K562 (cell line): Measurements from ENCODE around the gene PRF1. TPM values are rescaled to one million over a fixed set of nuclear protein-coding genes. Genes with fewer than 3 reads are reported as not detected.

Experiments
- ARID3A ChIP-seq: IDR thresholded peaks from 2 replicates; pipeline ENCODE4 v1.6.1; 2012; ENCODE audit warnings: low read depth, low read length, improper control_type of control experiment, borderline replicate concordance
- CBFA2T3 ChIP-seq: fragments of 450-650 bp; IDR thresholded peaks from 2 replicates; pipeline ENCODE4 v1.6.1; 2017
- CREB3 ChIP-seq: fragments of 450-650 bp; conservative IDR thresholded peaks from 2 replicates; pipeline ENCODE4 v1.6.1; 2016; ENCODE audit warnings: missing genetic modification characterization, low read depth, mild to moderate bottlenecking, missing compliant biosample characterization, moderate library complexity
- ESRRA ChIP-seq: fragments of 450-650 bp; IDR thresholded peaks from 2 replicates; pipeline ENCODE4 v1.6.1; 2014; ENCODE audit warnings: low read depth, mild to moderate bottlenecking, moderate library complexity, borderline replicate concordance
- IRF9 ChIP-seq: fragments of 450-650 bp; IDR thresholded peaks from 2 replicates; pipeline ENCODE4 v1.6.1; 2016; ENCODE audit warnings: missing biosample characterization, missing genetic modification characterization
- MBD1 ChIP-seq: fragments of 250-450 bp; sonication (Bioruptor Pico); IDR thresholded peaks from 2 replicates; pipeline ENCODE4 v1.8.0; 2022; ENCODE audit warnings: inconsistent platforms
- OTX1 ChIP-seq: fragments of 450-650 bp; formaldehyde crosslinking; IDR thresholded peaks from 2 replicates; pipeline ENCODE4 v1.4.0; 2022; ENCODE audit warnings: mild to moderate bottlenecking
- PHF21A ChIP-seq: fragments of 450-650 bp; IDR thresholded peaks from 2 replicates; pipeline ENCODE4 v1.6.1; 2017; ENCODE audit warnings: low read depth, borderline replicate concordance
- PML ChIP-seq: IDR thresholded peaks from 2 replicates; pipeline ENCODE4 v1.6.1; 2012; ENCODE audit warnings: low read length, inconsistent platforms
- PREB ChIP-seq: sonication (generic); formaldehyde crosslinking; IDR thresholded peaks from 2 replicates; pipeline ENCODE4 v1.8.1; 2023; ENCODE audit warnings: mild to moderate bottlenecking, missing genetic modification reagents
- RHOXF2B ChIP-seq: fragments of 250-450 bp; sonication (Bioruptor Pico); conservative IDR thresholded peaks from 2 replicates; pipeline ENCODE4 v1.5.1; 2021
- STAT5B ChIP-seq: fragments of 250-450 bp; sonication (Bioruptor Pico); IDR thresholded peaks from 2 replicates; pipeline ENCODE4 v1.8.0; 2021; ENCODE audit warnings: mild to moderate bottlenecking, inconsistent platforms
- ZC3H4 ChIP-seq: sonication (generic); formaldehyde crosslinking; IDR thresholded peaks from 2 replicates; pipeline ENCODE4 v1.9.0; 2021; ENCODE audit warnings: missing genetic modification reagents, borderline replicate concordance
- ZC3H8 ChIP-seq: fragments of 450-650 bp; IDR thresholded peaks from 2 replicates; pipeline ENCODE4 v1.6.1; 2017
- ZNF133 ChIP-seq: fragments of 250-450 bp; sonication (Bioruptor Pico); IDR thresholded peaks from 2 replicates; pipeline ENCODE4 v1.4.0; 2020; ENCODE audit warnings: mild to moderate bottlenecking
- ZNF584 ChIP-seq: fragments of 200-800 bp; sonication (Bioruptor generic); IDR thresholded peaks from 2 replicates; pipeline ENCODE4 v1.6.1; 2016; ENCODE audit warnings: low read depth, mild to moderate bottlenecking, missing genetic modification characterization, missing compliant biosample characterization
- polyA plus RNA-seq, 8 experiments: library from polyadenylated mRNA; depleted of rRNA in 4 of 8; stranded (reverse) in 5 of 8; unstranded in 3 of 8; fragments of >200 nt; fragmentation: Nextera tagmentation in 2 of 8; fragmentation: Illumina TruSeq in 1 of 8; extraction: Ambion mirVana in 2 of 8; extraction: Trizol in 1 of 8; gene quantifications; 2 replicates each; pipeline versions ENCODE4 v1.2.1 to v1.2.3, GENCODE V29; 2011 to 2014; ENCODE audit warnings: inconsistent platforms in 1 of 8, missing spikeins in 1 of 8
- total RNA-seq, 7 experiments: library from RNA; depleted of rRNA in 6 of 7; stranded (reverse); fragments of >200 nt in 6 of 7; fragmentation: Illumina TruSeq in 2 of 7; extraction: Trizol in 2 of 7; gene quantifications; 2 replicates each; pipeline versions ENCODE4 v1.2.1 to v1.2.3, GENCODE V29; 2011 to 2021; ENCODE audit warnings: low replicate concordance in 1 of 7
- TF ChIP-seq, protein P1 (sequence below), 2 experiments: fragments of 450-650 bp in 1 of 2; sonication (generic) in 1 of 2; formaldehyde crosslinking in 1 of 2; IDR thresholded peaks in 1 of 2; conservative IDR thresholded peaks in 1 of 2; 2 replicates each; pipeline versions ENCODE4 v1.6.1 to v1.8.1; 2016 to 2023; ENCODE audit warnings: mild to moderate bottlenecking in 2 of 2, moderate library complexity in 2 of 2, inconsistent platforms in 1 of 2, missing genetic modification reagents in 1 of 2

The PRF1 gene
- total and polyA plus RNA-seq, 9 of the 15 experiments (the other 6 are each of a cell fraction or from before 2014, with no cell fraction given), result 3.8 to 8.6 (median 6.3) TPM

DNA sequence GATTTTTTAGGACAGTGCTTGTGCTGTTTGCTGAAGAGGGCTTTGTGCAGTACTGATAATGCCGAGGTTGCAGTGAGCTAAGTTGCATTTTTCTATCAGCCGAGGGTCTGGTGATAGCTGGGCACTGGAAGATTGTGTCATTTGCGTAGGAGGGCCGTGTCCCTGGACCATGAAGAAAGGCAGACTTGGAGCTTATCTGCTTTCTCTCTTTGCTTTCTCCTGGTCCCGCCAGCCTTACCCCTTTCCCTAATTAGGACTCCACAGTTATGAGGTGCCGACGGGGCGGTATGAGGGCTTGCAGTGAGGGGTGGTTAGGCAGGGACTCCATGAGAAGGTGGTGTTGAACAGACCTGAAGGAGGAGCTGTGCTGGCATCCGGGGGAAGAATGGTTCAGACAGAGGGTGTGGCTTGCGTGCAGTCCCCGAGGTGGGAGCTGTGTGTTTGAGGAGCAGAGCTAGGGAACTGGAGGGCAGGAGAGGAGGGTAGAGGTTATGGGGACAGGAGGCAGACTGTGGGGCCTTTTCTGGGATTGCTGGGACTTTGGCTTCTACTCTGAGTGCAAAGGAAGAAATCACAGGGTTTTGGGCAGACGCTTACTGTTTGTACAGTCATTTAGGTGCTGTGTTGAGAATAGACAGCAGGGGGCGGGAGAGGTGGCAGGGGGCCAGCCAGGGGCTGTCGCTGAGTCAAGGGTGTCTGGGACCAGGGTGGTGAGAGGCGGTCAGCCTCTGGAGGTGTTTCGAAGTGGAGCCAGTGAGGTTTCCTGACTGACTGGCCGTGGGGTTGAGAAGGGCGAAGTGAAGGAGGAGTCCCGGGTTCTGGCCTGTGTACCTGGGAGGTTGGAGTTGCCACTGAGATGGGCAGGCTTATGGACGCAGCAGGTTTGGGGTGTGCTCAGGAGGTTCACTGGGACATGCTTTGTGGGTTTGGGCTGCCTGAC lies 43.4 kb downstream of the PRF1 start (continued):
- TF ChIP-seq ARID3A (0 out of 2 replicates have a peak, but pooled peaks have one; percentile 40), IRF9 (no peak), ZC3H8 (peak; percentile 91), ZNF584 (CRISPR knock-in tag) (0 out of 2 replicates have a peak, but pooled peaks have one; percentile 72), CREB3 (tag) (no peak), PREB (CRISPR knock-in tag) (0 out of 2 replicates have a peak, but pooled peaks have one; percentile 13), OTX1 (CRISPR knock-in tag) (peak; percentile 86), ESRRA (no peak), STAT5B (CRISPR knock-in tag) (no peak), PML (peak; percentile 72), CBFA2T3 (peak; percentile 99), ZC3H4 (CRISPR knock-in tag) (no peak; the same call in 1 of the 2 replicates), ZNF133 (CRISPR knock-in tag) (no peak), MBD1 (no peak), RHOXF2B (CRISPR knock-in tag) (no peak), PHF21A (peak; percentile 89; the same call in 1 of the 2 replicates)
- TF ChIP-seq, protein P1, sequence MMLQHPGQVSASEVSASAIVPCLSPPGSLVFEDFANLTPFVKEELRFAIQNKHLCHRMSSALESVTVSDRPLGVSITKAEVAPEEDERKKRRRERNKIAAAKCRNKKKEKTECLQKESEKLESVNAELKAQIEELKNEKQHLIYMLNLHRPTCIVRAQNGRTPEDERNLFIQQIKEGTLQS (IDR thresholded peaks at IDR 0.05), result peak; percentile 78
- TF ChIP-seq, protein P1 (CRISPR knock-in tag; conservative IDR thresholded peaks at IDR 0.05), result peak; percentile 38
- TF ChIP-seq, all 486 proteins: peak for 196
